GM18909 (cell line): ENCODE data around the gene CDH3.

ENCODE experiments used
- ATAC-seq: cut with Tn5 transposase; IDR thresholded peaks from one replicate; pipeline ENCODE4 v1.9.1; 2021; ENCODE audit warnings: mild to moderate bottlenecking; ENCODE audit not compliant: unreplicated experiment, poor library complexity

The CDH3 gene

GRCh38 chr16:68646953-68647659, 2.0 kb downstream of the CDH3 start:
- ATAC-seq: no peak

- ATAC-seq: no peak
These were observed 6.0 kb downstream of the CDH3 start for GRCh38 chr16:68651136-68651535.

DNA sequence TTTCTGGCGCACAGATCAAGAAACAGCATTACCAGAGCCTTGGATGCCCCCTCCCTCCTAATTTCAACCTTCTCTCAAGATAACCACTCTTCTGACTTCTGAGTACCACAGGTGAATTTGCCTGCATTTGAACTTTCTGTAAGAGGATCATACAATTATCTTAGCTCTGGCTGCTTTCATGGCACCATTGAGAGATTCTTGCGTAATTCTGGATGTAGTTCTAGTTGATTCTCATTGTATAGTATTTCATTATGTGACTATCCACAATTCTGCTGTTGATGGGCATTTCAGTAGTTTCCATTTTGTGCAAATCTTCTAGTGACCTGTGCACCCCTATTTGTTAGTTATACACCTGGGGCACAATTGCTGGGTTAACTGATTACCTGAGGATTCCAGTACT, 7.5 kb downstream of the CDH3 start:
- no peak for ATAC-seq

GRCh38 chr16:68655806-68656205, 10.7 kb downstream of the CDH3 start:
- no peak for ATAC-seq

DNA sequence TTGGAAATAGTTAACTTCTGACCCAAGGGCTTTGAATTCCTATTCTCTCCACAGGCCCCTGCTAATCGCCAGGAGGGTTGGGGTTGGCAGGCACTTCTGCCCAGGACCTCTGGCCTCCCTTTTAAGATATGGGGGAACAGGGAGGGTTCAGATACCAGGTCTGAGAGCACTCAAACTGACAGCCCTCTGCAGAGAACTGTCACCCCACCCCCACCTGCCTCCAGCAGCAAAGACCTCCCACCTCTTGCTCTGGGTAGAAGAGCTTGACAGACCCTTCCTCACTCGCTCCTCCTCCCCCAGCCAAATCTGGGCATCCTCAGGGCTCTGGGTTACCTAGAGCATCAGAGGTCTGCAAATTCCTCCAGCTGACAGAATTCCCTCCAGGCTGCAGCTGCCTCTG, 11.6 kb downstream of the CDH3 start:
- no peak for ATAC-seq

GRCh38 chr16:68658341-68658973, 13.3 kb downstream of the CDH3 start:
- no peak for ATAC-seq

DNA sequence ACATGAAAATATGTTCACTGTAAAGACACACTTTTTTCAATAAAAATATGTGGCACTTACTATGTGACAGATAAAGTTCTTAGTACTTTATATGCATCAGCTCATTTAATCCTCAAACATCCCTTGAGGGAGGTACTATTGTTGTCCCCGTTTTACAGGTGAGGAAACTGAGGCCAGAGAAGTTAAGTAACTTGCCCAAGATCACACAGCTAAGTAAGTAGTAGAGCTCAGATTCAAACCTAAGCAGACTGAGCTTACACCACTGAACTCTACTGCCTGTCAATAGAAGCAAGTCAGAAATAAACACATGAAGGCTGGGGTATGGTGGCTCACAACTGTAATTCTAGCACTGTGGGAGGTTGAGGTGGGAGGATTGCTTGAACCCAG, 13.9 kb downstream of the CDH3 start:
- ATAC-seq: no peak

DNA sequence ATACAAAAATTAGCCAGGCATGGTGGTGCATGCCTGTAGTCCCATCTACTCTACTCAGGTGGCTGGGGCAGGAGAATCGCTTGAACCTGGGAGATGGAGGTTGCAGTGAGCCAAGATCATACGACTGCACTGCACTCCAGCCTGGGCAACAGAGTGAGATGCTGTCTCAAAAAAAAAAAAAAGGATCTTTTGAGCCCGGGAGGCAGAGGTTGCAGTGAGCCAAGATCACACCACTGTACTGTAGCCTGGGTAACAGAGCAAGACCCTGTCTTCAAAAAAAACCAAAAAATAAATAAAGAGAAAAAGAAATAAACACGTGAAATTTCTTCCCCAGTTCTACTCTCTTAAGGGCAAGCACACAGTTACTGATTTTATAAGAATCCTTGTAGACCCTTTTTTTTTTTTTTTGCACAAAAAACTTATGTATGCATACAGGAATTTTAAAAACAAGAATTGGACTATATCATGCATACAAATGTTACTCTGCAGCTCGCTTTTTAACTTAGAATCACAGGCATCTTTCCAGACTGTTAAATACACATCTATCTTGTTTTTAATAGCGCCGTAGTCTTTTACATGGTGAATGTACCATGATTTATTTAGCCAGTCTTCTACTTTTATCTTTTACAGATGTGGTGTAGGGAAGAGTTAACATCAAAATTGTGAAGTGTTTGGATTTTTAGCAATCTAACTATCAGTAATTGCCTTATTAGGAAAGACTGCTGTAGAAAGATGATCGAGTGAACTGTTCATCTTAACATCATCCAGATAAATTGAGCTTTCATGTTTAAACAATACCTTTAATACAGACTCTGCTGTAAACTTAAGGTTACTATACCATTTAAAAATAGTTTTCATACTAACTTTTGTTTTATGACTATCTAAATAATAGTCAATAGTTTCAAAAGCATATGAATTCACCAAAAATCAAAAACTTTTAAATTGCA, 14.6 kb downstream of the CDH3 start:
- no peak for ATAC-seq

DNA sequence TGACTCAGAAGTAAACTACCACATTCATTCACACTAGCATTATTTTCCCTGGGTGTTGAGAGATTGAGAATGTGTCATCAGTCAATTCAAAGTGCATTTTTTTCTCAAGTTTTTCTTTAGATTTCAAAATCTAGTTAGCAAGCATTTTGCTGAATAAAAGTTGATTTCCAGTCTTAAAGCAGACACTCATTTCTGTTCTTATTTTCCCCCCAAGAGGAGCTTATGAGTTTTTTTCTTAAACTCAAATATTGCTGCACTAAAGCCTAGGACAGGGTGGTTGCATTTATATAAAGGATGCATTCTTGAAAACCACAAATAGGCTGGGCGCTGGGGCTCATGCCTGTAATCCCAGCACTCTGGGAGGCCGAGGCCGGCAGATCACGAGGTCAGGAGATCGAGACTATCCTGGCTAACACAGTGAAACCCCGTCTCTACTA, 15.3 kb downstream of the CDH3 start:
- no peak for ATAC-seq

GRCh38 chr16:68662035-68662434, 16.9 kb downstream of the CDH3 start:
- ATAC-seq: no peak

DNA sequence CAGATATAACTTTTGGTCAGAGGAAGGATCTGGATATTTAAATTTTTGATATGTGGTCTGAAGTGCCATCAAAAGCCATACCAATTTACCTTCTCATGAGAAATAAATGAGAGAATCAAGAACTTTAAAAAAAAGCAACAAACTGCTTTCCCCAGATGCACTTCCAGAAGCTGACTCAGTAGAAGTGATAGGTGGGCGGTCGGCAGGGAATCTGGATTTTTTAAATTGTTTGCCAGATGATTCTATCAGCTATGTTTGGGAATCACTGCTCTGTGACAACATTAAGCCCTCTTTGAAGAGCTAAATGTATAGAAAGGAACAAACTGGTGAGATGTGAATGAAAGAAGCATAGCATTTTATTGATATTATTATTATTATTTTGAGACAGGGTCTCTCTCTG, 19.2 kb downstream of the CDH3 start:
- ATAC-seq: no peak

GRCh38 chr16:68665501-68665900, 20.4 kb downstream of the CDH3 start:
- no peak for ATAC-seq

GRCh38 chr16:68668266-68668665, 23.2 kb downstream of the CDH3 start:
- no peak for ATAC-seq

DNA sequence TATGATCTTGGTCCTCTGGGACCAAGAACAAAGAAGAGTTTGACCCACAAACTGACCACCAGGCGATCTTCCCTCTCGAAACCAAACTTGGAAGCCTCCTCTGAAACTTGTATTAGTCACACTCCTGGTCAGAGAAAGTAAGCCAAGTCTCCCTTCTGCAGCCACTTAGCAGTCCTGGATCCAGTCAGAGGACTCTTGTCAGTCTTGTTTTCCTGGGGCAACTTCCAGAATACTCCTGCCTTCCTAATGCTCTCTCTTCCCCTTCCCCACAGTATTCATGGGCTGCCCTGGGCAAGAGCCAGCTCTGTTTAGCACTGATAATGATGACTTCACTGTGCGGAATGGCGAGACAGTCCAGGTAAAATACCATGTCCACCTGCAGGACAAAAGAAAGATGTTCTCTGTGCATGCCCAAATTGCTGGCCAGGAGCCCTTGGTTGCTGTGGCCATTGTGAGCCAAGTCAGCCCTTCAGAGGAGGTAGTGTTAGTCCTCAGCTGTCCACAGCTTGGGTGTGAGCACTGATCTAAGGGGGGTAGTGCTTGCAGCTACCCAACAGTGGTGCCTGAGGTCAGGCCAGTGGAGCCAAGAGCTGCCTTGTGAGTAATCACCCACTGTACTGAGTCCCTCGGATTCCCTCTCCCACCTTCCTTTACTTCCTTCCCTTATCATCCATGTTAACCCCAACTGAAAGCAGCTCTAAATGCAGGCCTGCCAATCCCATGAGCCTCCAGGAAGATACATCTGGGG, 31.2 kb downstream of the CDH3 start:
- ATAC-seq: no peak

GRCh38 chr16:68681038-68681437, 35.9 kb downstream of the CDH3 start:
- no peak for ATAC-seq

DNA sequence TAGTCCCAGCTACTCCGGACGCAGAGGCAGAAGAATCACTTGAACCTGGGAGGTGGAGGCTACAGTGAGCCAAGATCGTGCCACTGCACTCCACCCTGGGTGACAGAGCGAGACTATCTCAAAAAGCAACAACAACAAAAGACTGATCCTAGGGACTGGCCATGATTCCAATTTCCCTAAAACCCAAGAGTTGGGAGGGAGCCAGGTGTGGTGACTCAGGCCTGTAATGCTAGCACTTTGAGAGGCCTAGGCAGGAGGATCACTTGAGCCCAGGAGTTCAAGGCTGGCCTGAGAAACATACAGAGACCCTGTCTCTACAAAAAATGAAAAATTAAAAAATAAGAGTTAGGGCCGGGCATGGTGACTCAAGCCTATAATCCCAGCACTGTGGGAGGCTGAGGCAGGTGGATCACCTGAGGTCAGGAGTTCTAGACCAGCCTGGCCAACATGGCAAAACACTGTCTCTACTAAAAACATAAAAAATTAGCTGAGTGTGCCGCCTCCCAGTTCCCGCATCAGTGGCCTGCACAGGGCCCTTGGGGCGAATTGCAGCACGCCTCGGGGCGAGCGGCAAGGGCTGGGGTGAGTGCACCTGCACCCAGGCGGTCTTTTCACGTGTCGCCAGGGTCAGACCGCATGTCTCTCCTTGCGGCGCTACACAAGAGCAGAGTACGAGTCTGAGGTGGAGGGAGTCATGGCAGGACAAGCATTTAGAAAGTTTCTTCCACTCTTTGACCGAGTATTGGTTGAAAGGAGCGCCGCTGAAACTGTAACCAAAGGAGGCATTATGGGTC, 40.8 kb downstream of the CDH3 start:
- ATAC-seq: no peak

DNA sequence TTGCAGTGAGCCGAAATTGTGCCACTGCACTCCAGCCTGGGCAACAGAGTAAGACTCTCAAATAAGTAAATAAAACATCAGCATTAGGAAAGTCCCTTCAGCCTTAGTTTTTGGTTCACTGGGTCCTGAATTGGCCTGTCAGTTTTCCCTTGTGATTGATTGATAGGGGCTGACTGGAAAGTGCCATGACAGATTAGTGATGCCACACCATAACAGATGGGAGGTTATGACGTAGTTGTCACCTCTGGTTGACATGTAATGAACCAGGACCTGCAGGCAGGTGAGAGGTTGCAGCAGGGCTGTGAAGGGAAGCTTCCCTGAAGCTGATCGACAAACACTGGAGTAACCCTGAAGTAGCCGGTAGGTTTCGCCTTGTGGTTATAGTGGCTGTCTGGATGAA, 41.8 kb downstream of the CDH3 start:
- no peak for ATAC-seq

DNA sequence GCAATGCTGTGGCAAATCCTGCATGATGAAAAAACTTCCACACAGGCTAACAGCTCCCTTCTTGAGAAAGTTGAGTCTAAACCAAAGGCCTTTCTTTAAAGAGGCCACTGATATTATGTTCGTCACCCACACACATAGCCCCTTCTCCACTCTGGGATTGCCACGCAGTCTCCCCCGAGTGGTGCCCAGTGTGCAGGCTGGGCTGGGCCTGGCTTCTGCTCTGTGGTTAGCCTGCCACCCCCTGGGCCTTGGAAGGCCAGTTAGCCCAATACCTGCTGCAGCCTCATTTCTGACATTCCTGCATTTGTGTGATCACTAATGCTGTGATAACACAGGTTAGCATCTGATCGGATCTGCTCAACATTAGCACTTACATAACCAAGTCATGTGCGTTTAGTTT, 44.8 kb downstream of the CDH3 start:
- no peak for ATAC-seq

DNA sequence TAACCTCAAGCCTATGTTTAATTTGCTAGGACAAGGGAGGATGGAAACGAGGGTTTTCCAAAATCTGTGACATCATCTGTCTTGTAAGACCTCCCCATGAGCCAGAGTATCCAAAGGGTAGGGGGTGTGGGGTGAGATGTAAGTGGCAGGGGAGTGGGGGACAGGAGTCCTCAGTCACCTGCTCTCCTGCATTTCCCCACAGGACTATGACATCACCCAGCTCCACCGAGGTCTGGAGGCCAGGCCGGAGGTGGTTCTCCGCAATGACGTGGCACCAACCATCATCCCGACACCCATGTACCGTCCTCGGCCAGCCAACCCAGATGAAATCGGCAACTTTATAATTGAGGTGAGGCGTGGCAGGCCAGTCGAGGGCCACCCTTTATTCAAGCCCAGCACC, 50.5 kb downstream of the CDH3 start:
- ATAC-seq: no peak

DNA sequence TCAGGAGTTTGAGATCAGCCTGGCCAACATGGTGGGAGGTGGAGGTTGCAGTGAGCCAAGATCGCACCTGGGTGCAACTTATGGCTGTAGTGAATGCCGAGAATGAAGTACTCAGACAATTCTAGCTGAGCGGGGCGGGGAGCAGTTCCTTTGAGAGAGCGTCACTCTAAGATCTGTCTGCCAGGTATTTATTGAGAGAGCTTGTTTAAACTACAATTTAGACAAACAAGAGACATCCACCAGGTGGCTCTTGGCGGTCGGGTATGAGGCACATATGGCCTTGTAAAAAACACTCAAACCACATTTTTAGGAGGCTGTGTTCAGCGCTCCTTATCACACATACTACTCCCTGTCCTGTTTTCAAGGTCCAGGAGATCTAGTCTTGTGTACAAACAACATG, 51.4 kb downstream of the CDH3 start:
- ATAC-seq: no peak
